Glutamatergic neuron (in vitro differentiated cells): ENCODE results near the gene SIX2. TPM values are rescaled to one million over a fixed set of nuclear protein-coding genes. Genes with fewer than 3 reads are reported as not detected.
A peak's percentile ranks its signal among the peaks of the same experiment; 100 is the strongest.

ENCODE experiments used
- DNase-seq: peaks from one replicate; pipeline ENCODE4 v3.0.0; 2022
- H3K27ac Mint-ChIP-seq: one replicate; pipeline ENCODE4 v1.8.0; 2020; ENCODE audit warnings: mild to moderate bottlenecking, mixed read lengths, inconsistent platforms; ENCODE audit not compliant: unreplicated experiment
- H3K27me3 Mint-ChIP-seq: one replicate; pipeline ENCODE4 v1.8.0; 2020; ENCODE audit warnings: mild to moderate bottlenecking, moderate library complexity, mixed read lengths, inconsistent platforms; ENCODE audit not compliant: unreplicated experiment
- H3K36me3 Mint-ChIP-seq: one replicate; pipeline ENCODE4 v1.8.0; 2020; ENCODE audit warnings: mild to moderate bottlenecking, mixed read lengths, inconsistent platforms; ENCODE audit not compliant: unreplicated experiment
- H3K4me1 Mint-ChIP-seq: one replicate; pipeline ENCODE4 v1.8.0; 2020; ENCODE audit warnings: mild to moderate bottlenecking, low read depth, mixed read lengths, inconsistent platforms; ENCODE audit not compliant: unreplicated experiment
- H3K4me3 Mint-ChIP-seq: one replicate; pipeline ENCODE4 v1.8.0; 2020; ENCODE audit warnings: mild to moderate bottlenecking, mixed read lengths, inconsistent platforms; ENCODE audit not compliant: unreplicated experiment
- H3K9me3 Mint-ChIP-seq: one replicate; pipeline ENCODE4 v1.8.0; 2020; ENCODE audit warnings: mild to moderate bottlenecking, moderate library complexity, mixed read lengths, inconsistent platforms; ENCODE audit not compliant: unreplicated experiment
- total RNA-seq: library from RNA; stranded (reverse); fragmentation: NEBNext Ultra II Directional; extraction: Animal tissue kit (Norgen Biotek cat#: 25700); gene quantifications from one replicate; pipeline ENCODE4 v1.2.1, GENCODE V29; 2021; ENCODE audit not compliant: unreplicated experiment
- TF ChIP-seq, protein P1 (sequence below): fragments of 200-600 bp; sonication (generic); IDR thresholded peaks from one replicate; pipeline ENCODE4 v1.5.0; 2021; ENCODE audit not compliant: partially characterized antibody, unreplicated experiment

The SIX2 gene
- total RNA-seq, 1 donor from 2014 or later, result 0.56 TPM

DNA sequence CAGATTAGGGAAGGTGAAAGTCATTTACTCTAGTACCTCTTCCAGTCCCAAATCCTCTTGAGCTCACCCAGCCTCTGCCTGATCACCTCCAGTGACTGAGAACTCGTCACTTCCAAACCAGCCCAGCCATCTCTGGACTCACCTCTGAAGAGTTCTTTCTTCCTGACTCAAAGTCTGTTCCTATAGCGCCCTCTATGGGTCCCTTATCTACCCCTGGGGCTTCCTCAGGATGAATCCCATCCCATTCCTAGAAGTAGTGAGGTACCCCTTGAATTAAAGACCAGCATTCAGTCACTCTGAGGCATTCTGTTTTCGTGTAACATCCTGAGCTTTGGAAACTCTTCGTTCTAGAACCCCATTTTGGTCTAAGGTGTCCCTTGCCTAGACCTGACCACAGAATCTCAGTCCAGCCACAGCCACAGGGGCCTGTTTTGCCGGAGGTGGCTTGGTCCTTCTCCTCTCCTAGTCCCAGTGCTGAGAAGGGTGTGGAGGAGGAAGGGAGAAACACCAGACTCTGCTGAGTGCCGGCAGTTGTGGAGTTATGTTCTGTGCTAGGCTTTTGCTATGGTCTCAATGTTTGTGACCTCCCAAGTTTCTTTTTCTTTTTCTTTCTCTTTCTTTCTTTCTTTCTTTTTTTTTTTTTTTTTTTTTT lies 35.1 kb downstream of the SIX2 start:
- Mint-ChIP-seq H3K36me3 (no peaks in the 10 kb centered on the region), H3K4me3 (no peak overlapping the region), H3K4me1 (no peaks in the 10 kb centered on the region), H3K27me3 (no peaks in the 10 kb centered on the region), H3K9me3 (peaks cover 4% of the 10 kb centered on the region), H3K27ac (no peak overlapping the region)
- TF ChIP-seq, protein P1, sequence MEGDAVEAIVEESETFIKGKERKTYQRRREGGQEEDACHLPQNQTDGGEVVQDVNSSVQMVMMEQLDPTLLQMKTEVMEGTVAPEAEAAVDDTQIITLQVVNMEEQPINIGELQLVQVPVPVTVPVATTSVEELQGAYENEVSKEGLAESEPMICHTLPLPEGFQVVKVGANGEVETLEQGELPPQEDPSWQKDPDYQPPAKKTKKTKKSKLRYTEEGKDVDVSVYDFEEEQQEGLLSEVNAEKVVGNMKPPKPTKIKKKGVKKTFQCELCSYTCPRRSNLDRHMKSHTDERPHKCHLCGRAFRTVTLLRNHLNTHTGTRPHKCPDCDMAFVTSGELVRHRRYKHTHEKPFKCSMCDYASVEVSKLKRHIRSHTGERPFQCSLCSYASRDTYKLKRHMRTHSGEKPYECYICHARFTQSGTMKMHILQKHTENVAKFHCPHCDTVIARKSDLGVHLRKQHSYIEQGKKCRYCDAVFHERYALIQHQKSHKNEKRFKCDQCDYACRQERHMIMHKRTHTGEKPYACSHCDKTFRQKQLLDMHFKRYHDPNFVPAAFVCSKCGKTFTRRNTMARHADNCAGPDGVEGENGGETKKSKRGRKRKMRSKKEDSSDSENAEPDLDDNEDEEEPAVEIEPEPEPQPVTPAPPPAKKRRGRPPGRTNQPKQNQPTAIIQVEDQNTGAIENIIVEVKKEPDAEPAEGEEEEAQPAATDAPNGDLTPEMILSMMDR, result peak; percentile 51
- no peak for DNase-seq

DNA sequence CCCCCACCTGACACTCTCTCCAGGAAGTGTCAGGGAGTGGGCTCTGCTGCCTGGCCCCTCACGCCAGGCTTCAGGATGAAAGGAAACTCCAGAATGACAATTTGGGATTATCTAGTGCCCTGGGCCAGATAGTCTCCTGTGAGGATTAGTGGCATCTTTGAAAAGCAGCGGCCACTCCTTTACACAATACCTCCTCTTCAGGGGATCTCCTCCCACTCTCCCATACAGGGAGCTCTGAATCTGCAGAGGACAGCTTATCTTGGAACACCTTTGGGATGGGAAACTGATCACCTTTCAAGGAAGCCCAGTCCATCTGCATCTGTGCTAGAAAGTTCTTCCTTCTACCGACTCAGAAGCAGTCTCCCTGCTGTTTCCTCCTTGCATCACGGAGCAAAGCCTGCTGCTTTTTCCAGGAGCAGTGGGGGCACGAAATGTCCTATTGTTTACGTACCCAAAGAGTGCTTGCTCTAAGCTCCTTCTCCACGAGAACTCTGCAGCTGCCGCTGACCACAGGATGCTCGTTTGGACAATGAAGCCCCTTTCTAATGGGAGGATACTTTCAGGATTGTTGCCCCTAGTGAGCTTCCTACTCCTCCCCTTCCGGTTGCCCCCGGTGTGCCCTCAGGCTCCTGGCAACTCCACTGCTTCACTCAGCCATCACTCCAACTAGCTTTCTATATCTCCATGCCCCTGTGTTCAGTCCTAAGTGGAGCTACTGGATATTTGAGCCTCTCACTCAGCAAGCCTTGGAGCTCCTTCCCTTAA lies 36.3 kb downstream of the SIX2 start:
- TF ChIP-seq, protein P1, result no peak
- Mint-ChIP-seq H3K27ac (no peak overlapping the region), H3K27me3 (no peaks in the 10 kb centered on the region), H3K9me3 (peaks cover 4% of the 10 kb centered on the region), H3K4me3 (no peak overlapping the region), H3K36me3 (no peaks in the 10 kb centered on the region), H3K4me1 (no peaks in the 10 kb centered on the region)
- DNase-seq, result no peak

DNA sequence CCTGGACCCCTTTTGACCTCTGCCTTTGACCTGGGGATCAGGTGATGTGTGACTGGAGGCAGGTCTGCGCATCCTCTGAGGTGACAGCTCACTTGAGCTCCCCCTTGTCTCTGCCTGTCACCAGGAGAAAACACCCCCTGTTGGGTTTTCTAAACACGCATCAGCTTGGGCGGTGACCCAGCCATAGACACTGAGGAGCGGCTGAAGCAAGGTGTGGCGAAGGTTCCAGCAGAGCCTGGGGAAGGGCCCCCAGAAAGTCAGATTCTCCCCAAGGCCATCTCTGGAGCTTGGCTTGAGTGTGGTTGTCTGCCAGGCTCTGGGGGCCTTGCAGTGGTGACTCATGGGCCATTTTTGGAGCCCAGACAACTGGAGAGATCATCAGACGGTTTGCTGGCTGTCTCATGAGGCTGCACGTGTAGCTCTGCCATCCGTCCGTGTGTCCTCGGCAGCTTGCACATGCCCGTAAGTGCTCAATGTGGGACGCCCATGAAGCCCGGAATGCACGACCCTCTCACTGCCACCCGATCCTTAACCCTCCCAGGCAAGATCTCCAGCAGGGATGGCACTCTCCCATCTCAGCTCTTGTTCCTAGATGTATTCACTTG lies 38.3 kb downstream of the SIX2 start:
- TF ChIP-seq, protein P1, result no peak
- H3K4me1 Mint-ChIP-seq, result peaks cover 7% of the 10 kb centered on the region
- no peaks in the 10 kb centered on the region for H3K36me3 Mint-ChIP-seq
- H3K27me3 Mint-ChIP-seq, result no peaks in the 10 kb centered on the region
- no peak overlapping the region for H3K4me3 Mint-ChIP-seq
- H3K27ac Mint-ChIP-seq, result no peak overlapping the region
- peaks cover 4% of the 10 kb centered on the region for H3K9me3 Mint-ChIP-seq
- DNase-seq, result no peak

DNA sequence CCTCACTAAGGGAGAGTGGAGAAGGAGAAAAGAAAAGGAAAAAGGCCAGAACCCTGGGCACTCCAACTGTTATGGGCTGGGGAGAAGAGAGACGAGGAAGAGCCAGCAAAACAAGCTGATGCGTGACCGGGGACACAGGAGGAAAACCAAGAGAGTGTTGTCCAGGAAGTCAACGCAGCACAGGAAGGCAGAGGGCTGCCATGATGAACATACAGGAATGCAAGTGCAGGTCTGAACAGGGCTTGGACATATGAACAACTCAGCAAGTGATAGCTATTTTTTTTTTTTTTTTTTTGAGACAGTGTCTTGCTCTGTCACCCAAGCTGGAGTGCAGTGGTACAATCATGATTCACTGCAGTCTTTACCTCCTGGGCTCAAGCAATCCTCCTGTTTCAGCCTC lies 39.3 kb downstream of the SIX2 start:
- TF ChIP-seq, protein P1, result no peak
- Mint-ChIP-seq H3K4me3 (no peak overlapping the region), H3K4me1 (peaks cover 7% of the 10 kb centered on the region), H3K27ac (no peak overlapping the region), H3K36me3 (no peaks in the 10 kb centered on the region), H3K9me3 (peaks cover 4% of the 10 kb centered on the region), H3K27me3 (no peaks in the 10 kb centered on the region)
- no peak for DNase-seq
